Chondrocyte (in vitro differentiated cells): ENCODE data around the gene RLF. TPM values are rescaled to one million over a fixed set of nuclear protein-coding genes. Genes with fewer than 3 reads are reported as not detected.

Experiments used
- DNase-seq: peaks from one replicate; pipeline ENCODE4 v3.0.0; 2021; ENCODE audit warnings: mixed read lengths, low spot score
- H3K27ac Mint-ChIP-seq: one replicate; pipeline ENCODE4 v1.8.0; 2021; ENCODE audit warnings: mild to moderate bottlenecking, moderate library complexity, mixed read lengths; ENCODE audit not compliant: unreplicated experiment
- H3K27me3 Mint-ChIP-seq: 2 replicates; pipeline ENCODE4 v1.8.0; 2021; ENCODE audit warnings: low read depth, mixed read lengths
- H3K36me3 Mint-ChIP-seq: 2 replicates; pipeline ENCODE4 v1.8.0; 2021; ENCODE audit warnings: low read depth, mixed read lengths
- H3K4me1 Mint-ChIP-seq: 2 replicates; pipeline ENCODE4 v1.8.0; 2021; ENCODE audit warnings: low read depth, mild to moderate bottlenecking, mixed read lengths
- H3K4me3 Mint-ChIP-seq: one replicate; pipeline ENCODE4 v1.8.0; 2021; ENCODE audit warnings: mild to moderate bottlenecking, moderate library complexity, mixed read lengths; ENCODE audit not compliant: unreplicated experiment
- H3K9me3 Mint-ChIP-seq: 2 replicates; pipeline ENCODE4 v1.8.0; 2021; ENCODE audit warnings: low read depth, mixed read lengths
- CTCF ChIP-seq: fragments of 200-600 bp; sonication (generic); IDR thresholded peaks from 2 replicates; pipeline ENCODE4 v1.5.0; 2021; ENCODE audit warnings: antibody characterized with exemption, mild to moderate bottlenecking, moderate library complexity
- total RNA-seq: library from RNA; stranded (reverse); gene quantifications from 3 replicates; pipeline ENCODE4 v1.2.1, GENCODE V29; 2021

RLF gene
- total RNA-seq, 1 donor from 2014 or later, result 16.0 TPM

- Mint-ChIP-seq H3K27ac (peak overlapping the region; percentile 100), H3K27me3 (no peaks in the 10 kb centered on the region), H3K9me3 (no peaks in the 10 kb centered on the region), H3K36me3 (peaks cover 14% of the 10 kb centered on the region), H3K4me3 (peak overlapping the region; percentile 96), H3K4me1 (peaks cover 38% of the 10 kb centered on the region)
- no peak for TF ChIP-seq CTCF
- DNase-seq, result no peak
Observed at GRCh38 chr1:40257313-40257687, 96.1 kb downstream of the RLF start.

- H3K9me3 Mint-ChIP-seq, result no peaks in the 10 kb centered on the region
Observed at GRCh38 chr1:40257688-40258444, 96.7 kb downstream of the RLF start, which contains the start of gene ZMPSTE24. TSS of gene ZMPSTE24 (plus strand) at chr1:40258236. CDS start at chr1:40258272, 36 bp downstream.

GRCh38 chr1:40258445-40258769 is 97.2 kb downstream of the RLF start:
- DNase-seq, result no peak
- no peak for TF ChIP-seq CTCF

More at GRCh38 chr1:40257688-40258444, 96.7 kb downstream of the RLF start, which contains the start of gene ZMPSTE24:
- peak within 1 kb of the TSS; percentile 100 for H3K27ac Mint-ChIP-seq
- H3K36me3 Mint-ChIP-seq, result peaks cover 18% of the 10 kb centered on the region
- no peaks in the 10 kb centered on the region for H3K27me3 Mint-ChIP-seq
- peak within 1 kb of the TSS; percentile 96 for H3K4me3 Mint-ChIP-seq
- TF ChIP-seq CTCF, result no peak
- H3K4me1 Mint-ChIP-seq, result peaks cover 42% of the 10 kb centered on the region
- peak; percentile 98 for DNase-seq

GRCh38 chr1:40264354-40264781 is 103.2 kb downstream of the RLF start:
- Mint-ChIP-seq H3K9me3 (no peaks in the 10 kb centered on the region), H3K36me3 (peaks cover 22% of the 10 kb centered on the region), H3K4me3 (no peak overlapping the region), H3K4me1 (peaks cover 55% of the 10 kb centered on the region), H3K27ac (no peak overlapping the region), H3K27me3 (no peaks in the 10 kb centered on the region)
- TF ChIP-seq CTCF, result no peak
- no peak for DNase-seq

More at GRCh38 chr1:40258445-40258769, 97.2 kb downstream of the RLF start:
- no peaks in the 10 kb centered on the region for H3K27me3 Mint-ChIP-seq
- H3K9me3 Mint-ChIP-seq, result no peaks in the 10 kb centered on the region
- H3K36me3 Mint-ChIP-seq, result peaks cover 20% of the 10 kb centered on the region
- H3K4me3 Mint-ChIP-seq, result peak overlapping the region; percentile 96
- H3K27ac Mint-ChIP-seq, result peak overlapping the region; percentile 100
- peaks cover 47% of the 10 kb centered on the region for H3K4me1 Mint-ChIP-seq

- peaks cover 52% of the 10 kb centered on the region for H3K4me1 Mint-ChIP-seq
- no peaks in the 10 kb centered on the region for H3K9me3 Mint-ChIP-seq
- no peak for DNase-seq
- H3K4me3 Mint-ChIP-seq, result no peak overlapping the region
- no peaks in the 10 kb centered on the region for H3K27me3 Mint-ChIP-seq
- no peak for TF ChIP-seq CTCF
- peaks cover 27% of the 10 kb centered on the region for H3K36me3 Mint-ChIP-seq
- no peak overlapping the region for H3K27ac Mint-ChIP-seq
Observed at GRCh38 chr1:40265298-40265697, 104.1 kb downstream of the RLF start.
